GM12875 (cell line): ENCODE results near the gene WNK4.
A peak's percentile ranks its signal among the peaks of the same experiment; 100 is the strongest.
"Not testable (repeated sequence)": the region's sequence is repeated elsewhere in the genome, so short reads cannot be mapped to it uniquely, and the experiment has no call there.

ENCODE experiments used
- H3K4me3 ChIP-seq: one replicate; pipeline ENCODE4 v1.5.1; 2011; ENCODE audit warnings: low read depth, low read length, control low read depth
- TF ChIP-seq, protein P1 (sequence below): IDR thresholded peaks from 2 replicates; pipeline ENCODE4 v1.5.1; 2011; ENCODE audit warnings: low read depth, mild to moderate bottlenecking, control low read depth, inconsistent platforms, low read length, moderate library complexity, borderline replicate concordance; ENCODE audit not compliant: insufficient read depth

Gene WNK4

DNA sequence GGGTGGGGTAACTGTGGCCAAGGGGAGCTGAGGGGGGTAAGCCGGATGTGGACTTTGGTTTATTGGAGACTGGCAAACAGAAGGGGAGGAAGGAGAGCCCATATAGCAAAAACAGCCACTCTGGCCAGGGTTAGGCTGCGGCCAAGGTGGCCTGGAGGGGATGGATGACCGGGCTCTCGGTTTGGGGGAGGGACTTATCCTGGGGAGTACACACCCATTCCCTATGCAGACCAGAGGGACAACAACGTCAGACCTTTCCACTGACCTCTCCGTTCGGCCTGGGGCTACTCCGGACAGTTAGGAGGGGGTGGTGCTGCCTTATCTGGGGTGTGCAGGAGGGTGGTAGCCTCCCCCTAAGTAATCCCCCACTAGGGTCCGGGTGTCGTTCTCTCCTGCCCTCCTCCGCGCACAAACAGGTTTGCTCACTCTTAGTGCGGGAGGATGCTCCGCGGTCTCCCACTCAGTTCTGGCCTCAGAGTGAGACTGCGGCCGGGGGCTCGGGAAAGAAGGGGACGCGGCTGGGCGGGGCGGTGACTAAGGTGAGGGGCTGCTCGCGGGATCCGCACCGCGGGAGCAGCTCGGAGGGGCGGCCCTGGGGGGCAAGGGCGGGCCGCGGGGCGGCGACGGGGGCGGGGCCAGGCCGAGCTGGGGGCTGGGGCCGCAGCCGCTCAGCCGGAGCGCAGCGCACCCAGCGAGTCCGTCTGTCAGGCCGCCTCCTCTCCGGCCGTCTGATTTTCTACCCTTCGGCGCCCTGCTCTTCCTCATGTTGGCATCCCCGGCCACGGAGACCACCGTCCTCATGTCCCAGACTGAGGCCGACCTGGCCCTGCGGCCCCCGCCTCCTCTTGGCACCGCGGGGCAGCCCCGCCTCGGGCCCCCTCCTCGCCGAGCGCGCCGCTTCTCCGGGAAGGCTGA, at the start of gene WNK4:
Gene WNK4, plus strand, starts transcription at position 675 of the 915 bp plus-strand sequence. Its CDS starts 89 bp downstream, at position 764.
- TF ChIP-seq, protein P1, sequence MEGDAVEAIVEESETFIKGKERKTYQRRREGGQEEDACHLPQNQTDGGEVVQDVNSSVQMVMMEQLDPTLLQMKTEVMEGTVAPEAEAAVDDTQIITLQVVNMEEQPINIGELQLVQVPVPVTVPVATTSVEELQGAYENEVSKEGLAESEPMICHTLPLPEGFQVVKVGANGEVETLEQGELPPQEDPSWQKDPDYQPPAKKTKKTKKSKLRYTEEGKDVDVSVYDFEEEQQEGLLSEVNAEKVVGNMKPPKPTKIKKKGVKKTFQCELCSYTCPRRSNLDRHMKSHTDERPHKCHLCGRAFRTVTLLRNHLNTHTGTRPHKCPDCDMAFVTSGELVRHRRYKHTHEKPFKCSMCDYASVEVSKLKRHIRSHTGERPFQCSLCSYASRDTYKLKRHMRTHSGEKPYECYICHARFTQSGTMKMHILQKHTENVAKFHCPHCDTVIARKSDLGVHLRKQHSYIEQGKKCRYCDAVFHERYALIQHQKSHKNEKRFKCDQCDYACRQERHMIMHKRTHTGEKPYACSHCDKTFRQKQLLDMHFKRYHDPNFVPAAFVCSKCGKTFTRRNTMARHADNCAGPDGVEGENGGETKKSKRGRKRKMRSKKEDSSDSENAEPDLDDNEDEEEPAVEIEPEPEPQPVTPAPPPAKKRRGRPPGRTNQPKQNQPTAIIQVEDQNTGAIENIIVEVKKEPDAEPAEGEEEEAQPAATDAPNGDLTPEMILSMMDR, result no peak
- H3K4me3 ChIP-seq, result no peak within 1 kb of the TSS

DNA sequence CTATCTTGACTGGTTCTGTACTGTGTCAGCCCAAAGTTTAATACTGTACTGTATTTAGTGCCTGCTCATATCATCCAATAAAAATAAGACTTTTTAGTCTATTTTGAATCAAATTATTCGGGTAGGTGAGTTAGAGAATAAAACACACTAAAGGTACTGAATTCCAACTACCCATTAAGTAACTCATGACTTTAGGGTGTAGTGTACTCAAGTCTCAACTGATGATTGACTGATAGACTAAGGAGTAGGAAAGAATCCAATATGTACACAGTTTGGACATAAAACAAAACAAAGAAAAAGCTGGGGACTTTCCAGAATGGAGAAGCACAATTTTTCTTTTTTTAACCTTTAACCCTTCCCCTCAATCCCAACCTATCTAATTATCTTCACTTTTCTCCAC, 39.7 kb upstream of the WNK4 start:
- H3K4me3 ChIP-seq, result no peak overlapping the region
- TF ChIP-seq, protein P1, result no peak

DNA sequence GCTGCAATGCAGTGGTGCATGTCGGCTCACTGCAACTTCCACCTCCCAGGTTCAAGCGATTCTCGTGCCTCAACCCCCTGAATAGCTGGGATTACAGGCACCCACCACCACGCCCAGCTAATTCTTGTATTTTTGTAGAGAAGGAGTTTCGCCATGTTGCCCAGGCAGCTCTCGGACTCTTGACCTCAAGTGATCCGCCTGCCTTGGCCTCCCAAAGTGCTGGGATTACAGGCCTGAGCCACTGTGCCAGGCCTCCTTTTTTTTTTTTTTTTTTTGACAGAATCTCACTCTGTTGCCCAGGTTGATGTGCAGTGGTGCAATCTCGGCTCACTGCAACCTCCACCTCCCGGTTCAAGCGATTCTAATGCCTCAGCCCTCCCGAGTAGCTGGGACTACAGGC, 37.5 kb upstream of the WNK4 start:
- H3K4me3 ChIP-seq, result not testable (repeated sequence)

DNA sequence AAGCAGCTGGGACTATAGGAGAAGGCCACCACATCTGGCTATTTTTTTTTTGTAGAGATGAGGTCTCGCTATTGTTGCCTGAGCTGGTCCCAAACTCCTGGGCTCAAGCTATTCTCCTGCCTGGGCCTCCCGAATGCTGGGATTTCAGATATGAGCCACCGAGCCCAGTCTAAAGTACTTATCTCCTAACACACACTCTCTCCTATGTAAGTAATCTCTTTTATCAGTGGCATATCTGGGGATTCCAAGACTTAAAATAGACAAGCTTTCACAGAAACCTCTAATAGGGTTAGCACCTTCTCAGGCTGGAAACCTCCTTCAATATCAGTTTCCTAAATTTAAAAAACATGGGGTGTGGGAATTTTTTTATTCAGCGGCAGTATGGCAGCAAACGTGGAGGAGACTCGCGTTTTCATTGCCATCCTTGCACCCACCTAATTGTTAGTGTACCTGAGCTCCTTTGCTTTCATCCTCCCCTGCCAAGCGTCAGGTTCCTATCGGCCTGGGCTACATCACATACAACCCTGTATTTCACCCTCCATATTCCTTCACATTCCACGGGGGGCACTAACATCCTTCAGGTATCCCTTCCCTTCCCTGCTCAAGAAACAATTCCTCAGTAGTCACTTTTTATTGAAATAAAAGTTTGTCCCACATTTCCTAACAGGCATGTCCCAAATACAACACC, 36.7 kb upstream of the WNK4 start:
- TF ChIP-seq, protein P1, result no peak
- peak overlapping the region; percentile 68 for H3K4me3 ChIP-seq

DNA sequence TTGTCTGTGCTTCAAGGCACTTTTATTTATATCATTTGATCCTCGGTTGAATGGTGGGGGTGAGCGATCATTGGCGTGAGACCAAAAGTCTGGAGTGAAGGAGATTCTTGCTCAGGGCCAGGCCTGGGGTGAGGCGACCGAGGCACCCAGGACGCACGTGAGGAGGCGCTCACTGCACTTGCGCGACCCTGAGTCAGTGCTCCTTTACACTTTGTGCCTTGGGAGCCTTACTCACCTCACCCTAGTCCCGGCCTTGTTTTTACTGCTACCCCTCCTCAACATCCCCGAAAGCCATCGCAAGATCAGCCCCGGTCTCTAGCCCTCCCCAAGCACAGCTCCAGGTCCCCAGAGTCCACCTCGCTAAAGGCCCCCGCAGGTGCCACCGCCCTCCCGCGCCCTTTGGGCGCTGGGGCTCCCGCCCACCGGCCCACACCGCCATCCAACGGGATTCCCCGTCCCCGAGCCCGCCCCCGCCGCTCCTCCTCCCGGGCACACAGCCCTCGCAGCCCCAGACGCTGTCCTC, 36.1 kb upstream of the WNK4 start:
- TF ChIP-seq, protein P1, result no peak
- H3K4me3 ChIP-seq, result peak overlapping the region; percentile 68

DNA sequence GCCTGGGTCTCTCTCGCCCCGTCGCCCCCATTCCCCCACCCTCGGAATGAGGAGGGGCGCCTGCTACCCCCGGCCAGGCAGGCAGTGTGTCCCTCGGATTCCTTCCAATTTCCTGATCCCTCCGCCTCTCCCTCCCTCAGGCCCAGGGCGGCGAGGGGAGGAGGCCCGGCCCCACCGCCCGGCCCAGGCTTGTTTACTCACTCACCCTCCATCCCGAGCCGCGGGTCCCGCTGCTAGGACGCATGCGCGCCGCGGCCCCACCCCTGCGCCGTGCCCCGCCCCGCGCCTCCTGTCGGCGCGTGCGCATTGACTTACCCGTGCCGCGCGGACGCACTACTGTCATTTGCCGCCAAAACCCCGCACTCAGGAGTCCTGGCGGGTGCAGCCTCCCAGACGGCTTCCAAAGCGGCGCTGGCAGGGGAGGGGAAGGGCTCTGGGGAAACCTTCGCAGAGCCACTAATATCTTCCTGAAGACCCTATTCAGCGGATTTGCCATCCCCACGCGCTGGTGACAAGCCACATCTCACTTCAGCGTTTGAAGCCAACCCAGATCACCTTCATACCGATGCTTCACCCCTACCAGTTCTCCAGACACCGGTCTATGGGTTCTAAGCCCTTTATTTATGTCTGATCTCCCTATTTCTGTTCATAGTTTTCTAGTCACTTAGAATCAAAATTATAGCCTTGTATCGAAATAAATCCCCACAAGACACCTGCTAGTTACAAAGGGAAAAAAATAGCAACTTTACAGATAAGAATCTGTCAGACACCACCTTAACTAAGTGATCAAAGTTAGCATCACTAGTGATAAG, 35.4 kb upstream of the WNK4 start, which contains the start of gene EZH1:
Gene EZH1, minus strand, starts transcription at position 235 of the 812 bp plus-strand sequence. CDS start 16,099 bp downstream, outside the sequence.
- TF ChIP-seq, protein P1, result no peak
- peak within 1 kb of the TSS; percentile 68 for H3K4me3 ChIP-seq
